Lung (tissue), 12 donors: Measurements from ENCODE around the gene NCAPG. TPM values are rescaled to one million over a fixed set of nuclear protein-coding genes. Genes with fewer than 3 reads are reported as not detected.

Experiments used
- ATAC-seq: fragments of 200-7000 bp; cut with Tn5 transposase; one replicate; pipeline ENCODE4 v1.9.1; 2020; ENCODE audit warnings: moderate number of reproducible peaks; ENCODE audit not compliant: insufficient read depth, low FRiP score
- DNase-seq, 3 donors: peaks; one replicate each; pipeline ENCODE4 v3.0.0-alpha.2; 2013 to 2017
- H3K27ac ChIP-seq, 2 donors: one replicate each; pipeline ENCODE4 v1.5.1; 2013; ENCODE audit warnings: mild to moderate bottlenecking in 2 of 2, moderate library complexity in 2 of 2, control low read depth in 1 of 2, inconsistent platforms in 1 of 2, low read depth in 1 of 2, low read length in 1 of 2
- H3K27me3 ChIP-seq, 3 donors: one replicate each; pipeline ENCODE4 v1.5.1; 2013; ENCODE audit warnings: low read length in 2 of 3; ENCODE audit not compliant: control insufficient read depth in 3 of 3, insufficient read depth in 3 of 3
- H3K36me3 ChIP-seq, 4 donors: one replicate each; pipeline ENCODE4 v1.5.1; 2013; ENCODE audit warnings: low read length in 4 of 4, mild to moderate bottlenecking in 1 of 4, moderate library complexity in 1 of 4; ENCODE audit not compliant: control insufficient read depth in 4 of 4, insufficient read depth in 4 of 4
- H3K4me1 ChIP-seq, 5 donors: one replicate each; pipeline ENCODE4 v1.5.1; 2013; ENCODE audit warnings: low read length in 5 of 5, mild to moderate bottlenecking in 2 of 5, moderate library complexity in 1 of 5; ENCODE audit not compliant: control insufficient read depth in 5 of 5, insufficient read depth in 5 of 5
- H3K4me3 ChIP-seq: one replicate; pipeline ENCODE4 v1.5.1; 2013; ENCODE audit warnings: mild to moderate bottlenecking, control low read depth, moderate library complexity
- H3K9ac ChIP-seq, 2 donors: one replicate each; pipeline ENCODE4 v1.5.1; 2013; ENCODE audit warnings: low read length in 2 of 2, control low read depth in 1 of 2; ENCODE audit not compliant: insufficient read depth in 1 of 2
- H3K9me3 ChIP-seq, 4 donors: one replicate each; pipeline ENCODE4 v1.5.1; 2013; ENCODE audit warnings: low read length in 3 of 4, mild to moderate bottlenecking in 1 of 4, moderate library complexity in 1 of 4; ENCODE audit not compliant: control insufficient read depth in 4 of 4, insufficient read depth in 3 of 4
- WGBS, 2 donors: extraction: QIAGEN DNeasy Blood & Tissue Kit; methylation state at CpG; one replicate each; pipeline ENCODE4 v1.1.7; 2013; 5-methylcytosine and 5-hydroxymethylcytosine counted together
- polyA plus RNA-seq, 2 donors: library from polyadenylated mRNA; stranded (reverse); fragments of 200-250 nt; gene quantifications; one replicate each; pipeline ENCODE4 v1.2.1, GENCODE V29; 2013
- total RNA-seq, 2 donors: library from RNA; depleted of rRNA in 1 of 2; stranded (reverse); fragments of >200 nt in 1 of 2; gene quantifications; one replicate each; pipeline ENCODE4 v1.2.1, GENCODE V29; 2014 to 2021
- TF ChIP-seq, protein P1 (sequence below): IDR thresholded peaks from 2 replicates; pipeline ENCODE4 v1.5.1; 2012; ENCODE audit warnings: mild to moderate bottlenecking; ENCODE audit errors: control extremely low read depth, extremely low read depth
- donor health status: control.
- donor health status: control.
- donor health status: Bipolar disorder and iron deficiency.
- donor health status: healthy.
- donor health status: DM: yes; HTN: yes; CAD: no.

The NCAPG gene
- total and polyA plus RNA-seq, 4 donors = 0.73 to 6.0 (median 1.2) TPM

DNA sequence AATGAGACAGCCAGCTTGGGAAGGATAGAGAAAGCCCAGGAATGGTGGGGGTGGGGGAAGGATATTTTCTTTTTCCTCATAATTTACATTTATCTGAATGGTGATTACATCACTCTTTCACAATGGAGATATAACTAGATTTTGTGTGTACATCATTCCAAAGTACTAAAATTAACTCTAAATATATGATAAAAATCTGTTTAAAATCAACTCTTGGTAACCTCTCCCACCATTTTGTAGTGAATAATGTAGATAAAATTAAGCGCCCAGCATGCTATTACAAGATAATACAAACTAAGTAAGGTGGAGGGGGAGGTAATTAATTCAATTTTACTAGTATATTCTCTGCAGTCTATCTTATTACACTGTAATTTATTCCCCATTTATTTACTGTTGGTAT, 78.9 kb downstream of the NCAPG start:
- TF ChIP-seq, protein P1, sequence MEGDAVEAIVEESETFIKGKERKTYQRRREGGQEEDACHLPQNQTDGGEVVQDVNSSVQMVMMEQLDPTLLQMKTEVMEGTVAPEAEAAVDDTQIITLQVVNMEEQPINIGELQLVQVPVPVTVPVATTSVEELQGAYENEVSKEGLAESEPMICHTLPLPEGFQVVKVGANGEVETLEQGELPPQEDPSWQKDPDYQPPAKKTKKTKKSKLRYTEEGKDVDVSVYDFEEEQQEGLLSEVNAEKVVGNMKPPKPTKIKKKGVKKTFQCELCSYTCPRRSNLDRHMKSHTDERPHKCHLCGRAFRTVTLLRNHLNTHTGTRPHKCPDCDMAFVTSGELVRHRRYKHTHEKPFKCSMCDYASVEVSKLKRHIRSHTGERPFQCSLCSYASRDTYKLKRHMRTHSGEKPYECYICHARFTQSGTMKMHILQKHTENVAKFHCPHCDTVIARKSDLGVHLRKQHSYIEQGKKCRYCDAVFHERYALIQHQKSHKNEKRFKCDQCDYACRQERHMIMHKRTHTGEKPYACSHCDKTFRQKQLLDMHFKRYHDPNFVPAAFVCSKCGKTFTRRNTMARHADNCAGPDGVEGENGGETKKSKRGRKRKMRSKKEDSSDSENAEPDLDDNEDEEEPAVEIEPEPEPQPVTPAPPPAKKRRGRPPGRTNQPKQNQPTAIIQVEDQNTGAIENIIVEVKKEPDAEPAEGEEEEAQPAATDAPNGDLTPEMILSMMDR = no peak
- WGBS, 2 donors = 100% methylated on average over 1 of the region's 1 CpG
- Histone ChIP-seq H3K9ac (no peak overlapping the region), H3K36me3 (peaks cover 0 to 2% (median under 1%) of the 10 kb centered on the region in 4 donors), H3K9me3 (no peaks in the 10 kb centered on the region), H3K4me3 (no peak overlapping the region), H3K27me3 (no peaks in the 10 kb centered on the region), H3K4me1 (no peaks in the 10 kb centered on the region), H3K27ac (no peak overlapping the region)
- DNase-seq = no peak
- no peak for ATAC-seq

DNA sequence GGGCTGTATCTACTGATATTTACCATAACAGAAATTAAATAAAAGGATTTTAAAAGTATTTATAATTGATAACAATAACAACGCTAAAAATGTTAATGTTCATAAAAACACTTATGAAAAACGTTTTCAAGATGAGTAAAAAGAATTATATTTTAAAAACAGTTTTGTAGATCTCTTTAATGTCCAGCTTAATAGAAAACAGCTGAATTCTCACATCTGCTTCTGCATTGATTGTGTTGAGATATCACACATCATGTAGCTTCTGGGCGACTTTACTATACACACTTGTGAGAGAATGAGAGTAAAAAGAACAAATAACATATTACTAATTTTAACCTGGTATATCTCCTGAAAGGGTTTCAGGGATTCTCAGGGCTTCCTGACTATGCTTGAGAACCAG, 83.6 kb downstream of the NCAPG start:
- DNase-seq = no peak
- Histone ChIP-seq H3K27ac (no peak overlapping the region), H3K27me3 (no peaks in the 10 kb centered on the region), H3K4me1 (no peaks in the 10 kb centered on the region), H3K36me3 (peaks cover 0 to 2% (median 0%) of the 10 kb centered on the region in 4 donors), H3K4me3 (no peak overlapping the region), H3K9me3 (no peaks in the 10 kb centered on the region), H3K9ac (no peak overlapping the region)
- 84 to 91% methylated on average over 3 of the region's 3 CpGs for WGBS, 2 donors
- ATAC-seq = no peak
- TF ChIP-seq, protein P1 = no peak

Other genes with a start within 250 kb of the NCAPG start
- 100 to 1,000 TPM in 1 of 2 donors, 10 to 100 TPM in 1; 98.8 to 110 TPM for gene LAP3, start 233.8 kb upstream of the NCAPG start, total RNA-seq
- gene LAP3, start 233.8 kb upstream of the NCAPG start, polyA plus RNA-seq = 100 to 1,000 TPM in 1 of 2 donors, 10 to 100 TPM in 1; 30.7 to 185 TPM
- gene MED28, start 196.3 kb upstream of the NCAPG start, total RNA-seq = 10 to 100 TPM; 44.5 to 45.9 TPM
- 10 to 100 TPM; 10.8 to 21.6 TPM for gene MED28, start 196.3 kb upstream of the NCAPG start, polyA plus RNA-seq
- under 1 TPM; 0.09 to 0.18 TPM for gene FAM184B, start 29.4 kb upstream of the NCAPG start, total RNA-seq
- gene FAM184B, start 29.4 kb upstream of the NCAPG start, polyA plus RNA-seq = under 1 TPM; 0.06 to 0.10 TPM
- 10 to 100 TPM; 24.3 to 37.9 TPM for gene DCAF16, start 222 bp upstream of the NCAPG start, total RNA-seq
- 10 to 100 TPM in 1 of 2 donors, 1 to 10 TPM in 1; 7.1 to 10.4 TPM for gene DCAF16, start 222 bp upstream of the NCAPG start, polyA plus RNA-seq
- gene LCORL, start 210.8 kb downstream of the NCAPG start, total RNA-seq = 10 to 100 TPM; 10.7 to 29.0 TPM
- gene LCORL, start 210.8 kb downstream of the NCAPG start, polyA plus RNA-seq = 1 to 10 TPM; 2.8 to 3.2 TPM